Amniotic stem cell (primary cell): ENCODE data around the gene HSDL1.
A peak's percentile ranks its signal among the peaks of the same experiment; 100 is the strongest.
"Not testable (repeated sequence)": the region's sequence is repeated elsewhere in the genome, so short reads cannot be mapped to it uniquely, and the experiment has no call there.

Source experiments
- DNase-seq: peaks from one replicate; lab custom pipeline; 2025; lab: John Stamatoyannopoulos, UW

Gene HSDL1

GRCh38 chr16:84138824-84139627 lies 6.0 kb downstream of the HSDL1 start:
- no peak for DNase-seq

- DNase-seq = no peak
Measured at GRCh38 chr16:84138500-84138823, 6.5 kb downstream of the HSDL1 start.

GRCh38 chr16:84137769-84138357 lies 7.1 kb downstream of the HSDL1 start:
- no peak for DNase-seq

- DNase-seq = no peak
Measured at GRCh38 chr16:84137287-84137686, 7.7 kb downstream of the HSDL1 start.

- DNase-seq = no peak
Measured at GRCh38 chr16:84136331-84137125, 8.4 kb downstream of the HSDL1 start.

GRCh38 chr16:84132527-84133285 lies 12.3 kb downstream of the HSDL1 start:
- DNase-seq = no peak

GRCh38 chr16:84131117-84131516 lies 13.9 kb downstream of the HSDL1 start:
- no peak for DNase-seq

GRCh38 chr16:84124257-84125073 lies 20.5 kb downstream of the HSDL1 start:
- no peak for DNase-seq

- DNase-seq = no peak
Measured at GRCh38 chr16:84121007-84121406, 24.0 kb downstream of the HSDL1 start.

- DNase-seq = no peak
Measured at GRCh38 chr16:84120023-84120422, 25.0 kb downstream of the HSDL1 start.

- DNase-seq = no peak
Measured at GRCh38 chr16:84119368-84119767, 25.6 kb downstream of the HSDL1 start.

GRCh38 chr16:84118315-84118714 lies 26.7 kb downstream of the HSDL1 start:
- DNase-seq = not testable (repeated sequence)

GRCh38 chr16:84117494-84117843 lies 27.5 kb downstream of the HSDL1 start:
- DNase-seq = no peak

- DNase-seq = peak; percentile 96
Measured at GRCh38 chr16:84116720-84117493, 28.1 kb downstream of the HSDL1 start, which contains the start of gene MBTPS1. Gene MBTPS1, minus strand, starts transcription at chr16:84116942. Its CDS starts 15,159 bp downstream, at chr16:84101783.

GRCh38 chr16:84115919-84116719 lies 28.9 kb downstream of the HSDL1 start:
- DNase-seq = no peak

- DNase-seq = not testable (repeated sequence)
Measured at GRCh38 chr16:84111949-84112348, 33.0 kb downstream of the HSDL1 start.

GRCh38 chr16:84111525-84111924 lies 33.5 kb downstream of the HSDL1 start:
- no peak for DNase-seq

- no peak for DNase-seq
Measured at GRCh38 chr16:84110527-84110926, 34.5 kb downstream of the HSDL1 start.

- no peak for DNase-seq
Measured at GRCh38 chr16:84109598-84110335, 35.2 kb downstream of the HSDL1 start.
